ENCODE data around the gene SGPP1.

DNA sequence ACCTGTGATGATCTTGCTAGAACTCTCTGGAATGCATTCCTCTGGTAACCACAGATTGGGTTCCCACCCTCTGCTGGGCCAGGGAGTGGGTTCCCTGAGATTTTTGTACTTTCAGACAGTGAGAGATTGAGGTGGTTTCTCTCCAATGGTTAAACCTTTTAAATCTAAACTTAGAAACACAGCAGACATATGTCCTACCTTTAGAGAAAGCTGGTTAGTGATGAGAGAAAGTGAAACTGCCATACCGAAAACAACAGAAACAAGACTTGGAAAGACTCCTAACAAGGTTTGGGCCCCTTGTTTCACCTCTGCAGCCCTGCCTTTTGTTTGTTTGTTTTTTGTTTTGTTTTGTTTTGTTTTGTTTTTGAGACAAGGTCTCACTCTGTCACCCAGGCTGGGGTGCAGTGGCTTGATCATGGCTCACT, 9.7 kb upstream of the SGPP1 start:
- no peak for TF ChIP-seq TCF7L2 (IDR thresholded peaks at IDR 0.05; ENCODE audit: borderline replicate concordance, low read depth, low read length)
- TF ChIP-seq ZNF585B (tag by site-specific recombination; IDR thresholded peaks at IDR 0.05) = no peak
- TF ChIP-seq ZNF660 (tag by site-specific recombination; IDR thresholded peaks at IDR 0.05) = no peak
- TF ChIP-seq ZFHX2 (tag by site-specific recombination; conservative IDR thresholded peaks at IDR 0.05) = no peak
- TF ChIP-seq ZNF274 (IDR thresholded peaks at IDR 0.05; ENCODE audit: low read length) = no peak
- TF ChIP-seq ZNF274 (tag by site-specific recombination; IDR thresholded peaks at IDR 0.05; ENCODE audit: borderline replicate concordance) = no peak
- TF ChIP-seq, protein P1, sequence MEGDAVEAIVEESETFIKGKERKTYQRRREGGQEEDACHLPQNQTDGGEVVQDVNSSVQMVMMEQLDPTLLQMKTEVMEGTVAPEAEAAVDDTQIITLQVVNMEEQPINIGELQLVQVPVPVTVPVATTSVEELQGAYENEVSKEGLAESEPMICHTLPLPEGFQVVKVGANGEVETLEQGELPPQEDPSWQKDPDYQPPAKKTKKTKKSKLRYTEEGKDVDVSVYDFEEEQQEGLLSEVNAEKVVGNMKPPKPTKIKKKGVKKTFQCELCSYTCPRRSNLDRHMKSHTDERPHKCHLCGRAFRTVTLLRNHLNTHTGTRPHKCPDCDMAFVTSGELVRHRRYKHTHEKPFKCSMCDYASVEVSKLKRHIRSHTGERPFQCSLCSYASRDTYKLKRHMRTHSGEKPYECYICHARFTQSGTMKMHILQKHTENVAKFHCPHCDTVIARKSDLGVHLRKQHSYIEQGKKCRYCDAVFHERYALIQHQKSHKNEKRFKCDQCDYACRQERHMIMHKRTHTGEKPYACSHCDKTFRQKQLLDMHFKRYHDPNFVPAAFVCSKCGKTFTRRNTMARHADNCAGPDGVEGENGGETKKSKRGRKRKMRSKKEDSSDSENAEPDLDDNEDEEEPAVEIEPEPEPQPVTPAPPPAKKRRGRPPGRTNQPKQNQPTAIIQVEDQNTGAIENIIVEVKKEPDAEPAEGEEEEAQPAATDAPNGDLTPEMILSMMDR (tag by site-specific recombination; IDR thresholded peaks at IDR 0.05) = no peak
- no peak for TF ChIP-seq ZNF292 (tag by site-specific recombination; IDR thresholded peaks at IDR 0.05; ENCODE audit: borderline replicate concordance, low read depth)
- TF ChIP-seq SETDB1 (IDR thresholded peaks at IDR 0.05; ENCODE audit: insufficient read length, low read length) = no peak
- TF ChIP-seq, protein P2, sequence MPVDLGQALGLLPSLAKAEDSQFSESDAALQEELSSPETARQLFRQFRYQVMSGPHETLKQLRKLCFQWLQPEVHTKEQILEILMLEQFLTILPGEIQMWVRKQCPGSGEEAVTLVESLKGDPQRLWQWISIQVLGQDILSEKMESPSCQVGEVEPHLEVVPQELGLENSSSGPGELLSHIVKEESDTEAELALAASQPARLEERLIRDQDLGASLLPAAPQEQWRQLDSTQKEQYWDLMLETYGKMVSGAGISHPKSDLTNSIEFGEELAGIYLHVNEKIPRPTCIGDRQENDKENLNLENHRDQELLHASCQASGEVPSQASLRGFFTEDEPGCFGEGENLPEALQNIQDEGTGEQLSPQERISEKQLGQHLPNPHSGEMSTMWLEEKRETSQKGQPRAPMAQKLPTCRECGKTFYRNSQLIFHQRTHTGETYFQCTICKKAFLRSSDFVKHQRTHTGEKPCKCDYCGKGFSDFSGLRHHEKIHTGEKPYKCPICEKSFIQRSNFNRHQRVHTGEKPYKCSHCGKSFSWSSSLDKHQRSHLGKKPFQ (tag by site-specific recombination; IDR thresholded peaks at IDR 0.05) = no peak
- TF ChIP-seq, protein P3, sequence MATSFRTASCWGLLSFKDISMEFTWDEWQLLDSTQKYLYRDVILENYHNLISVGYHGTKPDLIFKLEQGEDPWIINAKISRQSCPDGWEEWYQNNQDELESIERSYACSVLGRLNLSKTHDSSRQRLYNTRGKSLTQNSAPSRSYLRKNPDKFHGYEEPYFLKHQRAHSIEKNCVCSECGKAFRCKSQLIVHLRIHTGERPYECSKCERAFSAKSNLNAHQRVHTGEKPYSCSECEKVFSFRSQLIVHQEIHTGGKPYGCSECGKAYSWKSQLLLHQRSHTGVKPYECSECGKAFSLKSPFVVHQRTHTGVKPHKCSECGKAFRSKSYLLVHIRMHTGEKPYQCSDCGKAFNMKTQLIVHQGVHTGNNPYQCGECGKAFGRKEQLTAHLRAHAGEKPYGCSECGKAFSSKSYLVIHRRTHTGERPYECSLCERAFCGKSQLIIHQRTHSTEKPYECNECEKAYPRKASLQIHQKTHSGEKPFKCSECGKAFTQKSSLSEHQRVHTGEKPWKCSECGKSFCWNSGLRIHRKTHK (tag by site-specific recombination; IDR thresholded peaks at IDR 0.05) = no peak
- TF ChIP-seq, protein P4, sequence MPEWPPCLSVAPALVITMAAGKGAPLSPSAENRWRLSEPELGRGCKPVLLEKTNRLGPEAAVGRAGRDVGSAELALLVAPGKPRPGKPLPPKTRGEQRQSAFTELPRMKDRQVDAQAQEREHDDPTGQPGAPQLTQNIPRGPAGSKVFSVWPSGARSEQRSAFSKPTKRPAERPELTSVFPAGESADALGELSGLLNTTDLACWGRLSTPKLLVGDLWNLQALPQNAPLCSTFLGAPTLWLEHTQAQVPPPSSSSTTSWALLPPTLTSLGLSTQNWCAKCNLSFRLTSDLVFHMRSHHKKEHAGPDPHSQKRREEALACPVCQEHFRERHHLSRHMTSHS (tag by site-specific recombination; IDR thresholded peaks at IDR 0.05) = no peak
- TF ChIP-seq, protein P5, sequence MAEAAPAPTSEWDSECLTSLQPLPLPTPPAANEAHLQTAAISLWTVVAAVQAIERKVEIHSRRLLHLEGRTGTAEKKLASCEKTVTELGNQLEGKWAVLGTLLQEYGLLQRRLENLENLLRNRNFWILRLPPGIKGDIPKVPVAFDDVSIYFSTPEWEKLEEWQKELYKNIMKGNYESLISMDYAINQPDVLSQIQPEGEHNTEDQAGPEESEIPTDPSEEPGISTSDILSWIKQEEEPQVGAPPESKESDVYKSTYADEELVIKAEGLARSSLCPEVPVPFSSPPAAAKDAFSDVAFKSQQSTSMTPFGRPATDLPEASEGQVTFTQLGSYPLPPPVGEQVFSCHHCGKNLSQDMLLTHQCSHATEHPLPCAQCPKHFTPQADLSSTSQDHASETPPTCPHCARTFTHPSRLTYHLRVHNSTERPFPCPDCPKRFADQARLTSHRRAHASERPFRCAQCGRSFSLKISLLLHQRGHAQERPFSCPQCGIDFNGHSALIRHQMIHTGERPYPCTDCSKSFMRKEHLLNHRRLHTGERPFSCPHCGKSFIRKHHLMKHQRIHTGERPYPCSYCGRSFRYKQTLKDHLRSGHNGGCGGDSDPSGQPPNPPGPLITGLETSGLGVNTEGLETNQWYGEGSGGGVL (tag by site-specific recombination; IDR thresholded peaks at IDR 0.05) = no peak

Data from HEK293 (cell line).